HepG2 (cell line): ENCODE data around the gene DCC. TPM values are rescaled to one million over a fixed set of nuclear protein-coding genes. Genes with fewer than 3 reads are reported as not detected.

Experiments
- ATAC-seq: fragments of 200-7000 bp; cut with Tn5 transposase; 3 replicates; pipeline ENCODE4 v1.9.1; 2020; ENCODE audit warnings: mild to moderate bottlenecking, moderate library complexity
- BruUV-seq: library from RNA; stranded (reverse); fragments of 400-500 nt; replicated peaks from 2 replicates; lab custom pipeline; 2021; lab: Mats Ljungman, UMichigan
- CTCF ChIA-PET: fragments of 300-600 bp; formaldehyde crosslinking; extraction: SDS; loops from one replicate; lab custom pipeline; 2021; ENCODE audit warnings: low total read pairs, inconsistent platforms, low intra/inter-chr PET ratio; lab: Yijun Ruan, JAX
- POLR2A ChIA-PET: fragments of 350-600 bp; sonication (Branson Sonifier 250); formaldehyde crosslinking; loops from one replicate; lab custom pipeline; 2020; ENCODE audit warnings: antibody characterized with exemption, inconsistent platforms; lab: Yijun Ruan, JAX
- DNase-seq: peaks from one replicate; pipeline ENCODE4 v3.0.0-alpha.2; 2015; ENCODE audit warnings: low spot score
- FAIRE-seq: peaks from 3 replicates; lab custom pipeline; 2011; peaks lifted over from hg19 to GRCh38; lab: Jason Lieb, UNC
- H2AFZ ChIP-seq: one replicate; pipeline ENCODE4 v1.6.1; 2011; ENCODE audit warnings: low read length, inconsistent platforms
- H3K27ac ChIP-seq: fragments of 300-600 bp; 3 replicates; pipeline ENCODE4 v1.8.0; 2011; ENCODE audit warnings: mixed run types, mild to moderate bottlenecking, mixed read lengths, low read length, inconsistent platforms; ENCODE audit not compliant: insufficient read depth; ENCODE audit errors: extremely low read length
- H3K27me3 ChIP-seq, 2 experiments: fragments of 200-600 bp in 1 of 2; 2 replicates in 1 of 2; 3 replicates in 1 of 2; pipeline versions ENCODE4 v1.6.0 to v1.8.0; 2011; ENCODE audit warnings: low read length in 2 of 2, mild to moderate bottlenecking in 2 of 2, moderate library complexity in 2 of 2, inconsistent platforms in 1 of 2; ENCODE audit not compliant: insufficient read depth in 2 of 2, control insufficient read depth in 1 of 2
- H3K36me3 ChIP-seq, 2 experiments: fragments of 200-600 bp in 1 of 2; replicated peaks in 1 of 2; 2 replicates in 1 of 2; 3 replicates in 1 of 2; pipeline versions ENCODE4 v1.5.1 to v1.8.0; 2011; ENCODE audit warnings: low read length in 2 of 2, inconsistent platforms in 1 of 2; ENCODE audit not compliant: insufficient read depth in 2 of 2, control insufficient read depth in 1 of 2
- H3K4me1 ChIP-seq: 2 replicates; pipeline ENCODE4 v1.5.1; 2012; ENCODE audit warnings: low read length, inconsistent platforms; ENCODE audit not compliant: insufficient read depth
- H3K4me2 ChIP-seq: 2 replicates; pipeline ENCODE4 v1.6.0; 2011; ENCODE audit warnings: low read depth, low read length, inconsistent platforms
- H3K4me3 ChIP-seq, 3 experiments: fragments of 200-600 bp in 1 of 3; sonication (generic), shearing (Covaris generic) in 1 of 3; replicated peaks in 1 of 3; 2 replicates each; pipeline ENCODE4 v1.5.1; 2011 to 2016; ENCODE audit warnings: low read length in 3 of 3, inconsistent platforms in 2 of 3, low read depth in 2 of 3, mild to moderate bottlenecking in 2 of 3, control low read depth in 1 of 3, mixed read lengths in 1 of 3; ENCODE audit not compliant: insufficient read depth in 1 of 3
- H3K79me2 ChIP-seq: one replicate; pipeline ENCODE4 v1.6.1; 2011; ENCODE audit warnings: low read length, inconsistent platforms; ENCODE audit not compliant: insufficient read depth
- H3K9ac ChIP-seq: 2 replicates; pipeline ENCODE4 v1.6.0; 2011; ENCODE audit warnings: mild to moderate bottlenecking, low read depth, low read length, inconsistent platforms; ENCODE audit not compliant: insufficient read depth
- H3K9me3 ChIP-seq: 2 replicates; pipeline ENCODE4 v1.5.1; 2012; ENCODE audit warnings: mild to moderate bottlenecking, low read length
- H4K20me1 ChIP-seq: 2 replicates; pipeline ENCODE4 v1.6.0; 2011; ENCODE audit warnings: inconsistent platforms, mild to moderate bottlenecking, low read length, moderate library complexity; ENCODE audit not compliant: insufficient read depth
- ATM ChIP-seq: fragments of 450-650 bp; IDR thresholded peaks from 2 replicates; pipeline ENCODE4 v1.7.1; 2017; ENCODE audit warnings: mild to moderate bottlenecking, borderline replicate concordance
- HCFC1 ChIP-seq: fragments of 150-350 bp; IDR thresholded peaks from 2 replicates; pipeline ENCODE4 v1.6.1; 2014; ENCODE audit warnings: low read depth, low read length
- HNRNPH1 ChIP-seq: fragments of 200-400 bp; formaldehyde crosslinking; optimal IDR thresholded peaks from 2 replicates; pipeline ENCODE3; 2017; ENCODE audit warnings: mild to moderate bottlenecking, low read depth, low read length
- MNT ChIP-seq: fragments of 450-650 bp; IDR thresholded peaks from 2 replicates; pipeline ENCODE4 v1.6.1; 2016
- NFRKB ChIP-seq: fragments of 450-650 bp; IDR thresholded peaks from 2 replicates; pipeline ENCODE4 v1.6.1; 2017
- NFYC ChIP-seq: IDR thresholded peaks from 2 replicates; pipeline ENCODE4 v1.6.1; 2016; ENCODE audit warnings: missing genetic modification reagents, missing compliant biosample characterization
- PLSCR1 ChIP-seq: sonication (generic); formaldehyde crosslinking; IDR thresholded peaks from 2 replicates; pipeline ENCODE4 v1.5.0; 2020; ENCODE audit warnings: missing genetic modification reagents, mild to moderate bottlenecking, borderline replicate concordance
- RBM39 ChIP-seq: fragments of 200-400 bp; formaldehyde crosslinking; IDR thresholded peaks from one replicate; pipeline ENCODE4 v1.6.1; 2018; ENCODE audit warnings: antibody characterized with exemption, mild to moderate bottlenecking, low read depth, low read length; ENCODE audit not compliant: poor library complexity, severe bottlenecking
- STAT5B ChIP-seq: sonication (generic); formaldehyde crosslinking; IDR thresholded peaks from 2 replicates; pipeline ENCODE4 v1.4.0; 2020; ENCODE audit warnings: missing genetic modification reagents
- TCF12 ChIP-seq, 2 experiments: fragments of 450-650 bp in 1 of 2; sonication (generic) in 1 of 2; formaldehyde crosslinking in 1 of 2; IDR thresholded peaks; 2 replicates each; pipeline versions ENCODE4 v1.6.1 to v1.8.0; 2017 to 2022; ENCODE audit warnings: antibody characterized with exemption in 1 of 2, mild to moderate bottlenecking in 1 of 2, missing genetic modification reagents in 1 of 2, moderate library complexity in 1 of 2
- TOE1 ChIP-seq: sonication (generic); formaldehyde crosslinking; IDR thresholded peaks from 2 replicates; pipeline ENCODE4 v1.4.0; 2020; ENCODE audit warnings: mild to moderate bottlenecking, missing genetic modification reagents
- TP53 ChIP-seq: sonication (generic); formaldehyde crosslinking; conservative IDR thresholded peaks from 2 replicates; pipeline ENCODE4 v1.4.0; 2020; ENCODE audit warnings: missing genetic modification reagents
- ZBTB46 ChIP-seq: sonication (generic); formaldehyde crosslinking; IDR thresholded peaks from 2 replicates; pipeline ENCODE4 v1.4.0; 2020; ENCODE audit warnings: mild to moderate bottlenecking, missing genetic modification reagents, borderline replicate concordance
- ZBTB8A ChIP-seq: sonication (generic); formaldehyde crosslinking; IDR thresholded peaks from 2 replicates; pipeline ENCODE4 v1.4.0; 2020; ENCODE audit warnings: mild to moderate bottlenecking, low read depth, missing genetic modification reagents, borderline replicate concordance
- ZEB1 ChIP-seq: IDR thresholded peaks from 2 replicates; pipeline ENCODE4 v1.6.1; 2012; ENCODE audit warnings: mild to moderate bottlenecking, low read depth, inconsistent platforms; ENCODE audit not compliant: insufficient replicate concordance
- ZFYVE20 ChIP-seq: sonication (generic); formaldehyde crosslinking; IDR thresholded peaks from 2 replicates; pipeline ENCODE4 v1.8.0; 2023; ENCODE audit warnings: low read depth, mild to moderate bottlenecking, moderate library complexity, missing genetic modification reagents, borderline replicate concordance
- ZNF24 ChIP-seq: fragments of 450-650 bp; IDR thresholded peaks from 2 replicates; pipeline ENCODE4 v1.6.1; 2017; ENCODE audit warnings: antibody characterized with exemption, mild to moderate bottlenecking
- ZNF879 ChIP-seq: sonication (generic); formaldehyde crosslinking; IDR thresholded peaks from 2 replicates; pipeline ENCODE4 v1.8.1; 2023; ENCODE audit warnings: missing genetic modification reagents
- WGBS: methylation state at CpG from one replicate; pipeline ENCODE4 v1.1.6; 2017; ENCODE audit warnings: low lambda C conversion rate; 5-methylcytosine and 5-hydroxymethylcytosine counted together
- in situ Hi-C: cut with HindIII; loops from 2 replicates; pipeline ENCODE4 v1.10.0; 2017; ENCODE audit warnings: low pct_unique_long_range_greater_than_20kb; ENCODE audit not compliant: extremely low pct_ligation_motif_present
- intact Hi-C: fragments of 100-400 bp; cut with micrococcal nuclease; formaldehyde crosslinking; loops from one replicate; pipeline ENCODE4 v1.10.0; 2022; ENCODE audit not compliant: unreplicated experiment
- polyA plus RNA-seq, 8 experiments: library from polyadenylated mRNA; depleted of rRNA in 3 of 8; stranded (reverse) in 7 of 8; unstranded in 1 of 8; fragments of >200 nt; fragmentation: Illumina TruSeq in 4 of 8; extraction: Trizol in 4 of 8; gene quantifications; 2 replicates each; pipeline versions ENCODE4 v1.2.1 to v1.2.3, GENCODE V29; 2011 to 2016; ENCODE audit warnings: low read depth in 4 of 8, missing spikeins in 1 of 8, mixed read lengths in 1 of 8; ENCODE audit not compliant: insufficient read depth in 1 of 8
- total RNA-seq, 5 experiments: library from RNA; depleted of rRNA; stranded (reverse); fragments of >200 nt; fragmentation: Illumina TruSeq; extraction: Trizol; gene quantifications; 2 replicates each; pipeline ENCODE4 v1.2.3, GENCODE V29; 2016; ENCODE audit warnings: low read depth in 1 of 5

DCC gene
- total and polyA plus RNA-seq, 2 of the 13 experiments (the other 11 are each of a cell fraction or from before 2014, with no cell fraction given), result not detected

GRCh38 chr18:52475325-52475724, 135.3 kb downstream of the DCC start:
- Histone ChIP-seq H3K36me3 (no peaks in the 10 kb centered on the region), H3K79me2 (no peaks in the 10 kb centered on the region), H4K20me1 (no peaks in the 10 kb centered on the region), H3K9ac (no peak overlapping the region), H3K27ac (no peak overlapping the region)
- CTCF ChIA-PET, result no interaction called here
- no peak for ATAC-seq
- in situ Hi-C loops, result no loop called here
- TF ChIP-seq HNRNPH1 (no peak), HCFC1 (no peak), ZBTB46 (CRISPR knock-in tag) (no peak), PLSCR1 (CRISPR knock-in tag) (no peak), ZNF879 (CRISPR knock-in tag) (no peak), NFRKB (no peak), ATM (no peak), TP53 (CRISPR knock-in tag) (no peak), RBM39 (no peak), TCF12 (IDR thresholded peaks at IDR 0.05) (no peak), TCF12 (CRISPR knock-in tag; IDR thresholded peaks at IDR 0.05) (no peak), ZEB1 (no peak), NFYC (no peak), ZFYVE20 (CRISPR knock-in tag) (no peak), STAT5B (CRISPR knock-in tag) (no peak), TOE1 (CRISPR knock-in tag) (no peak), ZNF24 (no peak), MNT (no peak), ZBTB8A (CRISPR knock-in tag) (no peak)
- TF ChIP-seq, all 625 proteins: peak for 0
- Histone ChIP-seq H3K4me2 (no peak overlapping the region), H3K4me3 (no peak overlapping the region), H3K4me1 (no peaks in the 10 kb centered on the region), H3K27me3 (no peaks in the 10 kb centered on the region), H3K9me3 (no peaks in the 10 kb centered on the region), H2AFZ (no peak overlapping the region)
- no peak for DNase-seq
- intact Hi-C loops, result no loop called here
- no TSS peak for BruUV-seq
- no peak for FAIRE-seq
- POLR2A ChIA-PET, result no interaction called here
- 5% methylated on average over 3 of the region's 3 CpGs for WGBS
